Vagina (tissue), 2 donors: ENCODE measurements around the gene MAP3K10. TPM values are rescaled to one million over a fixed set of nuclear protein-coding genes. Genes with fewer than 3 reads are reported as not detected.

Source experiments
- DNase-seq, 2 donors: peaks; one replicate each; pipeline ENCODE4 v3.0.0-alpha.2; 2017; ENCODE audit errors: extremely low spot score in 2 of 2
- H3K27ac ChIP-seq: fragments of 200-600 bp; sonication (generic); one replicate; pipeline ENCODE4 v1.5.1; 2019
- H3K27me3 ChIP-seq: fragments of 200-600 bp; sonication (generic); one replicate; pipeline ENCODE4 v1.5.1; 2019
- H3K36me3 ChIP-seq, 2 donors: fragments of 200-600 bp; sonication (generic); one replicate each; pipeline ENCODE4 v1.5.1; 2017 to 2019
- H3K4me1 ChIP-seq: fragments of 200-600 bp; sonication (generic); one replicate; pipeline ENCODE4 v1.5.1; 2019
- H3K4me3 ChIP-seq, 2 donors: fragments of 200-600 bp; sonication (generic); 1 replicate in 1 of 2; 2 replicates in 1 of 2; pipeline ENCODE4 v1.5.1; 2016 to 2019
- H3K9me3 ChIP-seq: fragments of 200-600 bp; sonication (generic); one replicate; pipeline ENCODE4 v1.5.1; 2019
- CTCF ChIP-seq, 3 experiments: fragments of 450-650 bp in 2 of 3; fragments of 200-600 bp in 1 of 3; sonication (generic) in 1 of 3; IDR thresholded peaks; one replicate each; pipeline ENCODE4 v1.5.1; 2017 to 2019; ENCODE audit warnings: antibody characterized with exemption in 3 of 3, mild to moderate bottlenecking in 2 of 3, moderate library complexity in 2 of 3
- POLR2A ChIP-seq, 2 donors: fragments of 450-650 bp; IDR thresholded peaks; one replicate each; pipeline ENCODE4 v1.6.1; 2017; ENCODE audit warnings: antibody characterized with exemption in 2 of 2, mild to moderate bottlenecking in 2 of 2, moderate library complexity in 2 of 2
- POLR2AphosphoS5 ChIP-seq, 2 donors: sonication (generic); formaldehyde crosslinking; IDR thresholded peaks; one replicate each; pipeline ENCODE4 v1.9.0; 2017; ENCODE audit warnings: antibody characterized with exemption in 2 of 2, mild to moderate bottlenecking in 2 of 2, low read depth in 1 of 2; ENCODE audit not compliant: insufficient read depth in 1 of 2
- intact Hi-C: fragments of 100-400 bp; cut with DNase I; formaldehyde crosslinking; loops from one replicate; pipeline ENCODE4 v1.15.1; 2023
- total RNA-seq: library from RNA; depleted of rRNA; stranded (reverse); fragments of >200 nt; gene quantifications from one replicate; pipeline ENCODE4 v1.2.3, GENCODE V29; 2016

MAP3K10 gene
- total RNA-seq, 1 donor from 2014 or later = 10.6 TPM

GRCh38 chr19:40174092-40174491 is 17.1 kb upstream of the MAP3K10 start:
- intact Hi-C loops = no loop called here
- H3K27ac ChIP-seq = no peak overlapping the region
- no peak overlapping the region for H3K4me3 ChIP-seq
- TF ChIP-seq POLR2A (IDR thresholded peaks at IDR 0.05) (no peak), CTCF (IDR thresholded peaks at IDR 0.05) (no peak), POLR2AphosphoS5 (IDR thresholded peaks at IDR 0.05; ENCODE audit: insufficient read depth in 1 of 2, low read depth in 1 of 2) (no peak)
- no peaks in the 10 kb centered on the region for H3K27me3 ChIP-seq
- no peak for DNase-seq
- no peaks in the 10 kb centered on the region for H3K9me3 ChIP-seq
- no peaks in the 10 kb centered on the region for H3K36me3 ChIP-seq
- H3K4me1 ChIP-seq = no peaks in the 10 kb centered on the region

- Histone ChIP-seq H3K27ac (no peak overlapping the region), H3K36me3 (no peaks in the 10 kb centered on the region), H3K4me3 (no peak overlapping the region), H3K9me3 (no peaks in the 10 kb centered on the region), H3K4me1 (no peaks in the 10 kb centered on the region), H3K27me3 (no peaks in the 10 kb centered on the region)
- intact Hi-C loops = no loop called here
- DNase-seq = no peak
- no peak for TF ChIP-seq POLR2AphosphoS5 (IDR thresholded peaks at IDR 0.05; ENCODE audit: insufficient read depth in 1 of 2, low read depth in 1 of 2)
- TF ChIP-seq POLR2A (IDR thresholded peaks at IDR 0.05) = no peak
- no peak for TF ChIP-seq CTCF (IDR thresholded peaks at IDR 0.05)
Measured at GRCh38 chr19:40175820-40176219, 15.4 kb upstream of the MAP3K10 start.

GRCh38 chr19:40177286-40178070 is 13.7 kb upstream of the MAP3K10 start:
- TF ChIP-seq CTCF (IDR thresholded peaks at IDR 0.05) (no peak), POLR2A (IDR thresholded peaks at IDR 0.05) (no peak), POLR2AphosphoS5 (IDR thresholded peaks at IDR 0.05; ENCODE audit: insufficient read depth in 1 of 2, low read depth in 1 of 2) (no peak)
- no peaks in the 10 kb centered on the region for H3K36me3 ChIP-seq

GRCh38 chr19:40178756-40179155 is 12.5 kb upstream of the MAP3K10 start:
- no peaks in the 10 kb centered on the region for H3K4me1 ChIP-seq
- no peaks in the 10 kb centered on the region for H3K36me3 ChIP-seq
- intact Hi-C loops = no loop called here
- DNase-seq = no peak
- no peaks in the 10 kb centered on the region for H3K27me3 ChIP-seq
- no peak for TF ChIP-seq CTCF (IDR thresholded peaks at IDR 0.05)
- no peak for TF ChIP-seq POLR2A (IDR thresholded peaks at IDR 0.05)
- TF ChIP-seq POLR2AphosphoS5 (IDR thresholded peaks at IDR 0.05; ENCODE audit: insufficient read depth in 1 of 2, low read depth in 1 of 2) = no peak
- no peak overlapping the region for H3K27ac ChIP-seq
- H3K9me3 ChIP-seq = no peaks in the 10 kb centered on the region
- no peak overlapping the region for H3K4me3 ChIP-seq

More at GRCh38 chr19:40177286-40178070, 13.7 kb upstream of the MAP3K10 start:
- no peak overlapping the region for H3K27ac ChIP-seq
- H3K9me3 ChIP-seq = no peaks in the 10 kb centered on the region
- H3K4me3 ChIP-seq = no peak overlapping the region
- no peaks in the 10 kb centered on the region for H3K4me1 ChIP-seq
- no peaks in the 10 kb centered on the region for H3K27me3 ChIP-seq
- no peak for DNase-seq
- intact Hi-C loops = no loop called here

DNA sequence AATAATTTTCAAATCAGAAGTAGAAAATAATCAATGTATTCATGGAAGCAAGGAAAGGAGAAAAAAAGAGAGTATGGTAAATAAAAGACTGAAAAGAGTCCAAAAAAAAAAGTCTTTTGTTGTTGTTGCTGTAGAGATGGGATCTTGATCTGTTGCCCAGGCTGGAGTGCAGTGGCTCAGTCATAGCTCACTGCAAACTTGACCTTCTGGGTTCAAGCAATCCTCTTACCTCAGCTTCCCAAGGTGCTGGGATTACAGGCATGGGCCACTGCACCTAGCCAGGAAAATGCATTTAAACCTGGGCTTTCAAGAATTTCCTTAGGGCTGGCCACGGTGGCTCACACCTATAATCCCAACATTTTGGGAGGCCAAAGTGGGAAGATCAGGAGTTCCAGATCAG is 7.0 kb upstream of the MAP3K10 start:
- no peak overlapping the region for H3K27ac ChIP-seq
- DNase-seq = no peak
- no peak overlapping the region for H3K4me3 ChIP-seq
- intact Hi-C loops = no loop called here
- H3K36me3 ChIP-seq = no peaks in the 10 kb centered on the region
- no peaks in the 10 kb centered on the region for H3K9me3 ChIP-seq
- no peaks in the 10 kb centered on the region for H3K4me1 ChIP-seq
- H3K27me3 ChIP-seq = no peaks in the 10 kb centered on the region
- TF ChIP-seq POLR2AphosphoS5 (IDR thresholded peaks at IDR 0.05; ENCODE audit: insufficient read depth in 1 of 2, low read depth in 1 of 2) (no peak), POLR2A (IDR thresholded peaks at IDR 0.05) (no peak), CTCF (IDR thresholded peaks at IDR 0.05) (no peak)
